Thyroid gland (tissue), 4 donors: ENCODE data around the gene PLCB1. TPM values are rescaled to one million over a fixed set of nuclear protein-coding genes. Genes with fewer than 3 reads are reported as not detected.

Experiments
- DNase-seq, 2 donors: peaks; one replicate each; pipeline ENCODE4 v3.0.0-alpha.2; 2019
- H3K27ac ChIP-seq, 3 donors: fragments of 200-600 bp; sonication (generic); 1 replicate in 2 of 3; 2 replicates in 1 of 3; pipeline ENCODE4 v1.5.1; 2016 to 2019; ENCODE audit warnings: mild to moderate bottlenecking in 1 of 3, moderate library complexity in 1 of 3
- H3K27me3 ChIP-seq: fragments of 200-600 bp; sonication (generic); one replicate; pipeline ENCODE4 v1.5.1; 2019
- H3K36me3 ChIP-seq, 2 donors: fragments of 200-600 bp; sonication (generic); one replicate each; pipeline ENCODE4 v1.5.1; 2016 to 2019
- H3K4me1 ChIP-seq, 2 donors: fragments of 200-600 bp; sonication (generic); one replicate each; pipeline ENCODE4 v1.5.1; 2017 to 2019
- H3K4me3 ChIP-seq, 3 donors: fragments of 200-600 bp; sonication (generic); replicated peaks in 1 of 3; 1 replicate in 2 of 3; 2 replicates in 1 of 3; pipeline ENCODE4 v1.5.1; 2016; ENCODE audit warnings: mild to moderate bottlenecking in 1 of 3
- H3K9me3 ChIP-seq: fragments of 200-600 bp; sonication (generic); one replicate; pipeline ENCODE4 v1.5.1; 2017
- CTCF ChIP-seq, 6 experiments: fragments of 200-600 bp in 3 of 6; fragments of 450-650 bp in 3 of 6; sonication (generic) in 3 of 6; IDR thresholded peaks; one replicate each; pipeline ENCODE4 v1.5.1; 2016 to 2019; ENCODE audit warnings: antibody characterized with exemption in 6 of 6, mild to moderate bottlenecking in 2 of 6, inconsistent platforms in 1 of 6, moderate library complexity in 1 of 6
- POLR2A ChIP-seq, 2 donors: fragments of 450-650 bp; IDR thresholded peaks; one replicate each; pipeline ENCODE4 v1.6.1; 2017; ENCODE audit warnings: antibody characterized with exemption in 2 of 2, mild to moderate bottlenecking in 2 of 2, moderate library complexity in 1 of 2
- WGBS, 2 donors: methylation state at CpG; one replicate each; pipeline ENCODE4 v1.1.5; 2017; 5-methylcytosine and 5-hydroxymethylcytosine counted together
- intact Hi-C: fragments of 100-400 bp; cut with DNase I; formaldehyde crosslinking; loops from one replicate; pipeline ENCODE4 v1.15.1; 2023
- small RNA-seq: library from RNA; depleted of rRNA; stranded (forward); fragments of <200 nt; gene quantifications from one replicate; pipeline ENCODE3, GENCODE V24; 2016
- total RNA-seq, 4 donors: library from RNA; depleted of rRNA; stranded (reverse); fragments of >200 nt; gene quantifications; one replicate each; pipeline ENCODE4 v1.2.3, GENCODE V29; 2016

The PLCB1 gene
- total RNA-seq, 4 donors from 2014 or later = 7.3 to 14.1 (median 11.0) TPM

- 89% methylated on average over 4 of the region's 4 CpGs for WGBS, 2 donors
- Histone ChIP-seq H3K9me3 (no peaks in the 10 kb centered on the region), H3K36me3 (no peaks in the 10 kb centered on the region), H3K4me3 (no peak overlapping the region), H3K4me1 (no peaks in the 10 kb centered on the region), H3K27me3 (no peaks in the 10 kb centered on the region), H3K27ac (no peak overlapping the region)
- TF ChIP-seq POLR2A (IDR thresholded peaks at IDR 0.05) = no peak
- TF ChIP-seq CTCF (IDR thresholded peaks at IDR 0.05) = no peak
- intact Hi-C loops = no loop called here
- DNase-seq = no peak
Measured at GRCh38 chr20:8934362-8934761, 802.3 kb downstream of the PLCB1 start.

Small RNA genes lying within 50 kb of the gene (small RNA-seq; reads per million reads assigned to genes)
- not detected for gene AL445567.1
- not detected for gene RNU105B

Other genes starting within 250 kb of the PLCB1 start
- not detected for gene HAO1, start 191.8 kb upstream of the PLCB1 start, total RNA-seq
- gene TMX4, start 112.5 kb upstream of the PLCB1 start, total RNA-seq = 10 to 100 TPM; 49.0 to 63.8 (median 57.9) TPM